Body of pancreas (tissue), 4 donors: Measurements from ENCODE around the gene TMEM63A.

ENCODE experiments used
- POLR2A ChIP-seq, 3 donors: fragments of 450-650 bp; IDR thresholded peaks; one replicate each; pipeline ENCODE4 v1.6.1; 2016; ENCODE audit warnings: antibody characterized with exemption in 3 of 3, mild to moderate bottlenecking in 2 of 3
- TF ChIP-seq, protein P1 (sequence below), 7 experiments: fragments of 450-650 bp in 4 of 7; fragments of 200-600 bp in 3 of 7; sonication (generic) in 3 of 7; IDR thresholded peaks; one replicate each; pipeline ENCODE4 v1.5.1; 2016 to 2019; ENCODE audit warnings: antibody characterized with exemption in 7 of 7

DNA sequence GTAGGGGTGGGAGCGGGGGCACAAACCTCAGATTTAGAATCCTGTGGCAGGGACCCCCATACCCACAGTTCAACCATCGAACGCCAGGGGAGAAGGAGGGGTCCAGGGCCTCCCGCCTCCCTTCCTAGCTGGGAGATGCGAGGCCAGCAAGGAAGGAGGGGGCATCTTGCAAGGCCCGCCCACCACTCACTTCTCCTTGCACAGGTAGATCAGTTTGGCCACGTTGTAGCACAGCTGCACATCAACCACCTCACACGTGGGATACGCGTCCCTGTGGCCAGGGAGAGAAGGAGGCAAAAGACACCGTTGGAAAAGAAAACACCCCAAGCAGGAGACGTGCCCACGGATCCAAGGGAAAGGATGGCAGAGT is 19.6 kb downstream of the TMEM63A start:
- TF ChIP-seq POLR2A (IDR thresholded peaks at IDR 0.05), result no peak
- TF ChIP-seq, protein P1, sequence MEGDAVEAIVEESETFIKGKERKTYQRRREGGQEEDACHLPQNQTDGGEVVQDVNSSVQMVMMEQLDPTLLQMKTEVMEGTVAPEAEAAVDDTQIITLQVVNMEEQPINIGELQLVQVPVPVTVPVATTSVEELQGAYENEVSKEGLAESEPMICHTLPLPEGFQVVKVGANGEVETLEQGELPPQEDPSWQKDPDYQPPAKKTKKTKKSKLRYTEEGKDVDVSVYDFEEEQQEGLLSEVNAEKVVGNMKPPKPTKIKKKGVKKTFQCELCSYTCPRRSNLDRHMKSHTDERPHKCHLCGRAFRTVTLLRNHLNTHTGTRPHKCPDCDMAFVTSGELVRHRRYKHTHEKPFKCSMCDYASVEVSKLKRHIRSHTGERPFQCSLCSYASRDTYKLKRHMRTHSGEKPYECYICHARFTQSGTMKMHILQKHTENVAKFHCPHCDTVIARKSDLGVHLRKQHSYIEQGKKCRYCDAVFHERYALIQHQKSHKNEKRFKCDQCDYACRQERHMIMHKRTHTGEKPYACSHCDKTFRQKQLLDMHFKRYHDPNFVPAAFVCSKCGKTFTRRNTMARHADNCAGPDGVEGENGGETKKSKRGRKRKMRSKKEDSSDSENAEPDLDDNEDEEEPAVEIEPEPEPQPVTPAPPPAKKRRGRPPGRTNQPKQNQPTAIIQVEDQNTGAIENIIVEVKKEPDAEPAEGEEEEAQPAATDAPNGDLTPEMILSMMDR (IDR thresholded peaks at IDR 0.05), result no peak
